ENCODE results near the gene PSMF1.
A peak's percentile ranks its signal among the peaks of the same experiment; 100 is the strongest.

PSMF1 gene

DNA sequence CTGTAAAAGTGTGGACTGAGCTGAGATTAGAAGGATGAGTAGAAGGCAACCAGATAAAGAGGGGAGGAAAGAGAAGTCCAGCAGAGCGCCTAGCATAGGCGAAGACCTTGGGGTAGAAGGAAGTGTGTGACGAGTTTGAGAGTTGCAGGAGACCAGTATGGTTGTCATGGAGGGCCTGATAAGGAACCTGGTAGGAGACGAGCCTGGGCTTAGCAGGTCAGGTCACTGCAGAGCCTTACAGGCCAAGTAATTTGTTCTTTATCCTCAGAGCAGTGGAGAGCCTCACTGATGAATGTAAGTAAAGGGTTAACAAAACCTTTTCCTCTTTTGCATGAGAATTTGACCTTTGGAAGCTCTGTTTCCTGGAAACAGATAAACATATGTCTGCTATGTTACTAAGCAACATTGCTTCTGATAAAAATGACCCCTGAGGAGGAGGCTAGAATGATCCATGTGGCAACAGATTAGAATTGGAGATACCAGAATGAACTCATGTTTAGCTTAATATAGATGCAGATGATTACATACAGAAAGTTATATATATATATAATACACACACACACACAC, 69.3 kb downstream of the PSMF1 start:
- Histone ChIP-seq H3K27ac (ENCODE audit: low read depth, low read length, severe bottlenecking) (peak overlapping the region; percentile 90), H3K36me3 (ENCODE audit: control insufficient read depth, insufficient read depth, low read length) (no peaks in the 10 kb centered on the region), H3K9me3 (ENCODE audit: control insufficient read depth, low read length) (no peaks in the 10 kb centered on the region), H3K4me1 (ENCODE audit: control insufficient read depth, insufficient read depth, low read length, poor library complexity, severe bottlenecking) (peaks cover 24% of the 10 kb centered on the region), H3K4me3 (ENCODE audit: extremely low read depth, insufficient read depth, low read length, poor library complexity, severe bottlenecking) (no peak overlapping the region)
- 50 to 54% methylated on average over 4 of the region's 4 CpGs for WGBS, 2 experiments (ENCODE audit: insufficient coverage in 2 of 2)

DNA sequence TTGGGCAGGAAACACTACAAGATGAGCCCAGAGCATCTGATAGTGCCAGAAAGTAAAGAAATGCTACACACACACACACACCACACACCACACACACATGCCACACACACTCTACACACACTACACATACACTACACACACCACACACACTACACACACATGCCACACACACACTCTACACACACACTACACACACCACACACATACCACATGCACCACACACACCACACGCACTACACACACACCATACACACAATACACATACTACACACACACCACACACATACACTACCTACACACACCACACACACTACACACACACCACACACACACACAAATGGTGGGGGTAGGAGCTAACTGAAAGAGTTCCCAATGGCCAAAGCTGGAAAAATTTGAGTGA, 69.9 kb downstream of the PSMF1 start:
- H3K9me3 ChIP-seq (ENCODE audit: control insufficient read depth, low read length): no peaks in the 10 kb centered on the region
- no peaks in the 10 kb centered on the region for H3K36me3 ChIP-seq (ENCODE audit: control insufficient read depth, insufficient read depth, low read length)
- no peak overlapping the region for H3K4me3 ChIP-seq (ENCODE audit: extremely low read depth, insufficient read depth, low read length, poor library complexity, severe bottlenecking)
- WGBS, 2 experiments (ENCODE audit: insufficient coverage in 2 of 2): no CpG with 5 or more reads among the region's 1 CpG
- peaks cover 24% of the 10 kb centered on the region for H3K4me1 ChIP-seq (ENCODE audit: control insufficient read depth, insufficient read depth, low read length, poor library complexity, severe bottlenecking)
- peak overlapping the region; percentile 90 for H3K27ac ChIP-seq (ENCODE audit: low read depth, low read length, severe bottlenecking)

DNA sequence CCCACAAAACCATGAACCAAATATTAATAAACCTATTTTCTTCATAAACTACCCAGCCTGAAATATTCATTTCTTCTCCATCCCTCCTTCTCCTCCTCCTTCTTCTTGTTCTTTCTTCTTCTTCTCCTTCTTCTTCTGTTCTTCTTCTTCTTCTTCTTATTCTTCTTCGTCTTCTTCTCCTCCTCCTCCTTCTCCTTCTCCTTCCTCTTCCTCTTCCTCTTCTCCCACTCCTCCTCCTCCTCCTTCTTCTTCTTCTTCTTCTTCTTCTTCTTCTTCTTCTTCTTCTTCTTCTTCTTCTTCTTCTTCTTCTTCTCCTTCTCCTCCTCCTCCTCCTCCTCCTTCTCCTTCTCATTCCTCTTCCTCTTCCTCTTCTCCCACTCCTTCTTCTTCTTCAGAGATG, 71.4 kb downstream of the PSMF1 start:
- 93 to 97% methylated on average over 1 of the region's 1 CpG for WGBS, 2 experiments (ENCODE audit: insufficient coverage in 2 of 2)
- H3K4me1 ChIP-seq (ENCODE audit: control insufficient read depth, insufficient read depth, low read length, poor library complexity, severe bottlenecking): peaks cover 24% of the 10 kb centered on the region
- H3K36me3 ChIP-seq (ENCODE audit: control insufficient read depth, insufficient read depth, low read length): no peaks in the 10 kb centered on the region
- no peak overlapping the region for H3K27ac ChIP-seq (ENCODE audit: low read depth, low read length, severe bottlenecking)
- H3K9me3 ChIP-seq (ENCODE audit: control insufficient read depth, low read length): no peaks in the 10 kb centered on the region
- no peak overlapping the region for H3K4me3 ChIP-seq (ENCODE audit: extremely low read depth, insufficient read depth, low read length, poor library complexity, severe bottlenecking)

DNA sequence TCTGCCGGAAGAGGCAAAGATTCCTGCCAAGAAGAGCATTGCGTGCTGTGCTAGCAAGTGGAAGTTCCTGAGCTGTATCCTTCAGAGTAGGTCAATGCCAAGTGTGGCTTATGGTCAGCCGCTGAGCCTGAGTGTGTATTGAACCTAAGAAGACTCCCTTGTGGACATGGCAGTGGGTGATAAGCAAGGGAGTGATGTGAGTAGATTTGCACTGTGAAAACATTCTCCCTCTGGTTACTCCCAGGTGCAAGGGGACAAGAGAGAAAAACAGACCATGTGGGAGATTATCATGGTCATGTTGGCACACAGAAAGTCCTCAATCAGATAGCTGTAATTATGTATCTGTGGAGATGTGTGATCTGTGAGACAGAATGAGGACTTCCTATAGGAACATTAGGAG, 72.4 kb downstream of the PSMF1 start:
- no peaks in the 10 kb centered on the region for H3K36me3 ChIP-seq (ENCODE audit: control insufficient read depth, insufficient read depth, low read length)
- no peak overlapping the region for H3K4me3 ChIP-seq (ENCODE audit: extremely low read depth, insufficient read depth, low read length, poor library complexity, severe bottlenecking)
- 100% methylated on average over 3 of the region's 3 CpGs for WGBS, 2 experiments (ENCODE audit: insufficient coverage in 2 of 2)
- no peak overlapping the region for H3K27ac ChIP-seq (ENCODE audit: low read depth, low read length, severe bottlenecking)
- peaks cover 24% of the 10 kb centered on the region for H3K4me1 ChIP-seq (ENCODE audit: control insufficient read depth, insufficient read depth, low read length, poor library complexity, severe bottlenecking)
- no peaks in the 10 kb centered on the region for H3K9me3 ChIP-seq (ENCODE audit: control insufficient read depth, low read length)

DNA sequence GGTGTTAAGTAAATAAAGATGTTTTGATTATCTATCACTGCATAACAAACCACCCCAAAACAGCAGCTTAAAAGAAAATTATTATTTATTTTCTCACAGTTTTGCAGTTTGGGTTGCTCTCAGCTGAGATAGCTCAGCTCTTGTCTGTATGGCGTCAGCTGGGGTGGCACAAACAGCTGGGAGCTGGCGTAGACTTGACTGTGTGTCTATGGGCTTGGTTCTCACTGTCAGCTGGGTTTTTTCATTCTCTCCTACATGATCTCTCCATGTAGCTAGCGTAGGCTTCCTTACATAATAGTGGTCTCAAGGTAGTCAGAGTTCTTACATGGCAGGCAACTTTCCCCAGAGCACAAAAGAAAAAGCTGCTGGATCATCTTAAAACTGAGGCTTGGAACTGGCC, 72.9 kb downstream of the PSMF1 start:
- Histone ChIP-seq H3K9me3 (ENCODE audit: control insufficient read depth, low read length) (no peaks in the 10 kb centered on the region), H3K4me1 (ENCODE audit: control insufficient read depth, insufficient read depth, low read length, poor library complexity, severe bottlenecking) (peaks cover 23% of the 10 kb centered on the region), H3K27ac (ENCODE audit: low read depth, low read length, severe bottlenecking) (no peak overlapping the region), H3K36me3 (ENCODE audit: control insufficient read depth, insufficient read depth, low read length) (no peaks in the 10 kb centered on the region), H3K4me3 (ENCODE audit: extremely low read depth, insufficient read depth, low read length, poor library complexity, severe bottlenecking) (no peak overlapping the region)
- WGBS, 2 experiments (ENCODE audit: insufficient coverage in 2 of 2): 83 to 100% methylated on average over 1 of the region's 3 CpGs

DNA sequence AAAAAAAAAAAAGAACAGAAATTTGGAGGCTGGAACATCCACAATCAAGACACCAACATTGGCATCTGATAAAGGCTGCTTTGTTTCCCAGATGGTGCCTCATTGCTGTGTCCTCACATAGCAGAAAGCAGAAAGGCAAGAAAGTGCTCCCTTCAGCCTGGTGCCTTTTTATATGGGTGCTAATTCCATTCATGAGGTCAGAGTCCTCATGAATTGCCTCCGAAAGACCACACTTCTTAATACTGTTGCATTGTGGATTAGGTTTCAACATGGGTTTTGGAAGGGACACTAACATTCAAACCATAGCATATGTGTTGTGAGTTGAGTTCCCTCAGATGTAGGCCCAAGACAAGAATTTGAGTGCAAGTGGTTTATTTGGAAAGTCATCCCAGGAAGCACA, 76.8 kb downstream of the PSMF1 start:
- Histone ChIP-seq H3K9me3 (ENCODE audit: control insufficient read depth, low read length) (no peaks in the 10 kb centered on the region), H3K4me3 (ENCODE audit: extremely low read depth, insufficient read depth, low read length, poor library complexity, severe bottlenecking) (no peak overlapping the region), H3K4me1 (ENCODE audit: control insufficient read depth, insufficient read depth, low read length, poor library complexity, severe bottlenecking) (no peaks in the 10 kb centered on the region), H3K36me3 (ENCODE audit: control insufficient read depth, insufficient read depth, low read length) (no peaks in the 10 kb centered on the region), H3K27ac (ENCODE audit: low read depth, low read length, severe bottlenecking) (no peak overlapping the region)
- no CpG with 5 or more reads among the region's 1 CpG for WGBS, 2 experiments (ENCODE audit: insufficient coverage in 2 of 2)

DNA sequence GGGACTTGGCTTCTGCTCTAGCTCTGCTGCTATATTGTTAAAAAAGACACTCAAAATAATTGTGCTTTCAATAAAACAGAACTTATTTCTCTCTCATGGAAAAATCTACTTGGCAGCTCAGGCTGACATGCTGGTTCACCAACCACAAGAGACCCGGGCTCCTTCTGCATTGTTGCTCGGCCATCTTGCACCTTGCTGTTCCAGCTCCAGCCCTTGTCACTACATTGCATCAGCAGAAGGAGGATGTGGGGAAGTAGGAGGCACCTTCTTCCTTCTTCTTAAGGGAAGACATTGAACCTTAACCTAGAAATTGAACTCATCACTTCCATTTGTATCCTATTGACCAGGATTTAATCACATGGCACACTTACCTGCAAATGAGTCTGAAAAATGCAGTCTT, 78.2 kb downstream of the PSMF1 start:
- WGBS, 2 experiments (ENCODE audit: insufficient coverage in 2 of 2): 86 to 100% methylated on average over 1 to 2 of the region's 2 CpGs
- H3K4me3 ChIP-seq (ENCODE audit: extremely low read depth, insufficient read depth, low read length, poor library complexity, severe bottlenecking): no peak overlapping the region
- no peaks in the 10 kb centered on the region for H3K4me1 ChIP-seq (ENCODE audit: control insufficient read depth, insufficient read depth, low read length, poor library complexity, severe bottlenecking)
- H3K27ac ChIP-seq (ENCODE audit: low read depth, low read length, severe bottlenecking): no peak overlapping the region
- no peaks in the 10 kb centered on the region for H3K9me3 ChIP-seq (ENCODE audit: control insufficient read depth, low read length)
- H3K36me3 ChIP-seq (ENCODE audit: control insufficient read depth, insufficient read depth, low read length): no peaks in the 10 kb centered on the region

DNA sequence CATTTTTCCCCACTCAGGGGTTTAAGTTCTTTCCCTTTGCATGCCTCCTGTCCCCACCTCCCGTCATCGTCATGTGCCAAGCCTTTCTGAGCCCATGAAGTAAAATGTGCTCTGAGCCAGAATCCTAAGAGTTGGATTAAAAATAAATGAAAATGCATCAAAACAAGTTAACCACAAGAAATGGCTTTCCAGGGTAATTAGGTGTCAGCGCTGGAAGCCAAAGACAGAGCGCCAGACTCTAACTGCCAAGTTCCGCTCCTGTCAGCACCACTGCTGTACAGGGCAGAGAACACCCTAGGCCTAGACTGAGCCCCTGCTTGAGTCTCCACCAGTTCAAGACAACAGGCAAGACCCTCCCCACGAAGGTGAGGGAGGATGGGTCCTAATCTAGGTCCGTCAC, 79.4 kb downstream of the PSMF1 start:
- Histone ChIP-seq H3K4me3 (ENCODE audit: extremely low read depth, insufficient read depth, low read length, poor library complexity, severe bottlenecking) (no peak overlapping the region), H3K9me3 (ENCODE audit: control insufficient read depth, low read length) (no peaks in the 10 kb centered on the region), H3K27ac (ENCODE audit: low read depth, low read length, severe bottlenecking) (no peak overlapping the region), H3K36me3 (ENCODE audit: control insufficient read depth, insufficient read depth, low read length) (no peaks in the 10 kb centered on the region), H3K4me1 (ENCODE audit: control insufficient read depth, insufficient read depth, low read length, poor library complexity, severe bottlenecking) (no peaks in the 10 kb centered on the region)
- WGBS, 2 experiments (ENCODE audit: insufficient coverage in 2 of 2): 82 to 100% methylated on average over 2 to 4 of the region's 7 CpGs

DNA sequence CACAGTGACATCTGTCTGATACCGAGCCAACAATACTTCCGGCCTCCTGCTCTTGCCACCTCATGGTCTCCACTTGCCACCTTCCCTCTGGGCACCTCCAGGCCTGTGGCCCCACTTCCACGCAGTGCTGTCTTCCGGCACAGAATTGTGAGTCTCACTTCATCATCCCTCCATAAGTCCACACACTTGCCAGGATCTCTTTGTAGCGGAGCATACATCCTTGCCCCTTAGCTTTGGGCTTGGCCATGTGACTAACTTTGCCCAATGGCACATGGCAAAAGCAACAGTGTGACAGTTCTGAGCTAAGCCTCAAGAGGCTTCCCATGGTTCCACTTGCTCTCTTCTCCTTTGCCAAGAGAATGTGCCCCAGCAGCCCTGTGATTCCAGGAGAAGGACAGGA, 80.3 kb downstream of the PSMF1 start:
- Histone ChIP-seq H3K9me3 (ENCODE audit: control insufficient read depth, low read length) (no peaks in the 10 kb centered on the region), H3K4me3 (ENCODE audit: extremely low read depth, insufficient read depth, low read length, poor library complexity, severe bottlenecking) (no peak overlapping the region)
- WGBS, 2 experiments (ENCODE audit: insufficient coverage in 2 of 2): 89 to 92% methylated on average over 5 of the region's 5 CpGs

DNA sequence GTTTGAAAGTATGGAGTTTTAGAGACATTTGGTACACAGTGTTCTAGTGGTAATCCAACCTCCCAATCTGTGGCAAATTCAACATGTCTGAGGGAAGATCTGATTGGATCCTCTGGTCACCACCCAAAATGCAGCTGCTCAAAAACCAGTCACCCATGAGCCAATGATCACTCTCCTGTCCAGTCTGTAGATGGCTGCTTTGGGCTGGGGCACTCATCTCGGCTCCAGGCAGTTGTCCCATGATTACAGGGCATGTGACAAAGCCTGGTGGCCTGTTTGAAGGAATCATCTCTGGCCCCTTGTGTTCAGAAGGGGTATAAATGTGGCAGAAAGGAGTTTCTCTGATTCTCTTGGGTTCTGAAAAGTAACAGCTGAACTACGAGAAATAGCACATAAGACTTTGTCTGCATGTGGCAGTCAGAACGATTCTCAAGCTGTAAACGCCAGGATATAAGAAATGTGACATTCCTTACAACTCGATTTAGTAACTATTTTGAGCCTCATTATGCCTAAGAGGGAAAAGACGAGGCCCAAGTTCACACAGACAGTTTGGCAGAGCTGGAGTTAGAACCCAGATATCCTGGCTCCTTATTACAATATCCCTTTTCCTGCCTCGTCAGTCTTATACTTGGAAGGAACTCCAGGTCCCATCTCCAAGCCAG, 80.9 kb downstream of the PSMF1 start:
- Histone ChIP-seq H3K4me1 (ENCODE audit: control insufficient read depth, insufficient read depth, low read length, poor library complexity, severe bottlenecking) (no peaks in the 10 kb centered on the region), H3K4me3 (ENCODE audit: extremely low read depth, insufficient read depth, low read length, poor library complexity, severe bottlenecking) (no peak overlapping the region), H3K36me3 (ENCODE audit: control insufficient read depth, insufficient read depth, low read length) (no peaks in the 10 kb centered on the region), H3K27ac (ENCODE audit: low read depth, low read length, severe bottlenecking) (no peak overlapping the region), H3K9me3 (ENCODE audit: control insufficient read depth, low read length) (no peaks in the 10 kb centered on the region)
- 89 to 90% methylated on average over 5 to 6 of the region's 7 CpGs for WGBS, 2 experiments (ENCODE audit: insufficient coverage in 2 of 2)

More for the DNA sequence above, 80.3 kb downstream of the PSMF1 start:
- Histone ChIP-seq H3K36me3 (ENCODE audit: control insufficient read depth, insufficient read depth, low read length) (no peaks in the 10 kb centered on the region), H3K27ac (ENCODE audit: low read depth, low read length, severe bottlenecking) (no peak overlapping the region), H3K4me1 (ENCODE audit: control insufficient read depth, insufficient read depth, low read length, poor library complexity, severe bottlenecking) (no peaks in the 10 kb centered on the region)

DNA sequence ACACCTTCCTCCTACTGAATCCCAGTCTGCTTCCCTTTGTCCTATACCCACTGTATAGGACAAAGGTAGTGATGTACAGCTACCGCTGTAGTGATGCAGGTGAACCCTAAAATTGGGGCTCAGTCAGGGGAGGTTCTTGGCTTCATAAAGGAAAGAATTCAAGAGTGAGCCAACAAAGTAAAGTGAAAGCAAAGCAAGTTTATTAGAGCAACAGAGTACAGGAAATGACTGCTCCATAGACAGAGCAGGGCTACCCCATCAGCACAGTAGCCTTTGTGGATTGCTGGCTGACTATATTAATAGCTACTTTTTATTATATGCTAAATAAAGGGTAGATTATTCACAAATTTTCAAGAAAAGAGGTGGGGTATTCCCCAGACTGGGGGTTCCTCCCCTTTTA, 81.6 kb downstream of the PSMF1 start:
- no peaks in the 10 kb centered on the region for H3K36me3 ChIP-seq (ENCODE audit: control insufficient read depth, insufficient read depth, low read length)
- no peak overlapping the region for H3K27ac ChIP-seq (ENCODE audit: low read depth, low read length, severe bottlenecking)
- H3K4me1 ChIP-seq (ENCODE audit: control insufficient read depth, insufficient read depth, low read length, poor library complexity, severe bottlenecking): no peaks in the 10 kb centered on the region
- WGBS, 2 experiments (ENCODE audit: insufficient coverage in 2 of 2): 86% methylated on average over 1 of the region's 1 CpG; no CpG with 5 or more reads in 1 of the 2 experiments
- H3K4me3 ChIP-seq (ENCODE audit: extremely low read depth, insufficient read depth, low read length, poor library complexity, severe bottlenecking): no peak overlapping the region
- H3K9me3 ChIP-seq (ENCODE audit: control insufficient read depth, low read length): no peaks in the 10 kb centered on the region
